ENCODE data around the gene NPIPB8.

DNA sequence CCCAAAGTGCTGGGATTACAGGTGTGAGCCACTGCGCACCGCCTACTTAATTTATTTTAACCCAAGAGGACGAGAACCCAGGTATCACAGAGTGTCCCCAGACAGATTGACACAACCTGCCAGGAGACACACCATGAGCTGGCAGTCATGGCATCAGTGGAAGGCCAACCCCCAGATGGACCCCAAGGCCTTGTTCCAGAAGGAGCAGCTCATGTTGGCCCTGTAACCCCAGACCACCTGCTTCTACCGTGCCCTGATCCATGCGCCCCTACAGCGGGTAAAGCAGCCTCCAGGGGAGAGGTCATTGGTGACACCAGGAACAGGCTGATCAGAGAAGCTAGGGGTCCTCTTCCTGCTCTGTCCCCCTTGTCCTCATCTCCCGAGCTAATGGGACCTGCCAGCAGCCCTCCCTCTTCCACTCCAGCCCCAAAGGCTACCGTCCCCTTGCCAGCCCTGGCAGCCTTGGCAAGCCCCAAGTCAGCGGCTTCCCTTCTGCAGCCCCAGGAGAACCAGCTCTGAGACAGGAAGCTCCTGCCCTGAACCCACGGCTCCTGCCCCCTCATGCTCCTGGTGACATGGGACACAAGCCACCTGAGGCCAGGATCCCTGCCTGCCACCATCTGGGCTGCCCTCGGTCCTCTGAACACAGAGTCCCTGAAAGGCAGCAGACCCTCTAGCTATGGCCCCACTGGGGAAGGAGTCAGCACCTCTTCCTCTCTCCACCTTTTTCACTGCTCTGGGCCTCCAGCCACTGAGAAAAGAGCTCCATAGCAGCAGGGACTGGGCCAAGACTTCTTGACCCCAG lies 34.3 kb upstream of the NPIPB8 start:
- TF ChIP-seq POLR2AphosphoS5 (IDR thresholded peaks at IDR 0.05; ENCODE audit: insufficient read depth, low read depth, low read length) = no peak
- TF ChIP-seq MYC (IDR thresholded peaks at IDR 0.05; ENCODE audit: low read depth, low read length) = no peak
- TF ChIP-seq, protein P1, sequence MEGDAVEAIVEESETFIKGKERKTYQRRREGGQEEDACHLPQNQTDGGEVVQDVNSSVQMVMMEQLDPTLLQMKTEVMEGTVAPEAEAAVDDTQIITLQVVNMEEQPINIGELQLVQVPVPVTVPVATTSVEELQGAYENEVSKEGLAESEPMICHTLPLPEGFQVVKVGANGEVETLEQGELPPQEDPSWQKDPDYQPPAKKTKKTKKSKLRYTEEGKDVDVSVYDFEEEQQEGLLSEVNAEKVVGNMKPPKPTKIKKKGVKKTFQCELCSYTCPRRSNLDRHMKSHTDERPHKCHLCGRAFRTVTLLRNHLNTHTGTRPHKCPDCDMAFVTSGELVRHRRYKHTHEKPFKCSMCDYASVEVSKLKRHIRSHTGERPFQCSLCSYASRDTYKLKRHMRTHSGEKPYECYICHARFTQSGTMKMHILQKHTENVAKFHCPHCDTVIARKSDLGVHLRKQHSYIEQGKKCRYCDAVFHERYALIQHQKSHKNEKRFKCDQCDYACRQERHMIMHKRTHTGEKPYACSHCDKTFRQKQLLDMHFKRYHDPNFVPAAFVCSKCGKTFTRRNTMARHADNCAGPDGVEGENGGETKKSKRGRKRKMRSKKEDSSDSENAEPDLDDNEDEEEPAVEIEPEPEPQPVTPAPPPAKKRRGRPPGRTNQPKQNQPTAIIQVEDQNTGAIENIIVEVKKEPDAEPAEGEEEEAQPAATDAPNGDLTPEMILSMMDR (IDR thresholded peaks at IDR 0.05; ENCODE audit: extremely low read depth in 1 of 2, insufficient read depth in 1 of 2, low read depth in 1 of 2, low read length in 2 of 2) = no peak
- TF ChIP-seq POLR2A (IDR thresholded peaks at IDR 0.05; ENCODE audit: low read depth, low read length) = no peak
- no peak for TF ChIP-seq GATA2 (IDR thresholded peaks at IDR 0.05; ENCODE audit: insufficient read depth, insufficient read length, low read depth, low read length)
- no peak for TF ChIP-seq JUN (IDR thresholded peaks at IDR 0.05; ENCODE audit: borderline replicate concordance, insufficient read depth, insufficient read length, low read depth)
- TF ChIP-seq EZH2 (IDR thresholded peaks at IDR 0.05; ENCODE audit: borderline replicate concordance, low read depth, low read length, severe bottlenecking) = no peak
- TF ChIP-seq, protein P2, sequence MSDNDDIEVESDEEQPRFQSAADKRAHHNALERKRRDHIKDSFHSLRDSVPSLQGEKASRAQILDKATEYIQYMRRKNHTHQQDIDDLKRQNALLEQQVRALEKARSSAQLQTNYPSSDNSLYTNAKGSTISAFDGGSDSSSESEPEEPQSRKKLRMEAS (IDR thresholded peaks at IDR 0.05; ENCODE audit: insufficient read depth, insufficient read length) = no peak
